GM23248 (cell line): ENCODE data around the gene CSTB. TPM values are rescaled to one million over a fixed set of nuclear protein-coding genes. Genes with fewer than 3 reads are reported as not detected.

ENCODE experiments used
- DNase-seq: peaks from one replicate; pipeline ENCODE4 v3.0.0-alpha.2; 2015
- H2AFZ ChIP-seq: fragments of 200-600 bp; sonication (generic); 2 replicates; pipeline ENCODE4 v1.6.1; 2016; ENCODE audit warnings: antibody characterized with exemption
- H3F3A ChIP-seq: fragments of 200-600 bp; sonication (generic); 2 replicates; pipeline ENCODE4 v1.6.1; 2016; ENCODE audit warnings: mild to moderate bottlenecking, antibody characterized with exemption, mixed run types; ENCODE audit not compliant: insufficient read depth
- H3K27ac ChIP-seq: fragments of 200-600 bp; sonication (generic); 2 replicates; pipeline ENCODE4 v1.5.1; 2016; ENCODE audit warnings: mild to moderate bottlenecking
- H3K27me3 ChIP-seq: fragments of 200-600 bp; sonication (generic); replicated peaks from 2 replicates; pipeline ENCODE4 v1.6.1; 2016; ENCODE audit warnings: mild to moderate bottlenecking; ENCODE audit not compliant: insufficient read depth
- H3K36me3 ChIP-seq: fragments of 200-600 bp; sonication (generic); 2 replicates; pipeline ENCODE4 v1.6.1; 2016; ENCODE audit warnings: low read depth, mild to moderate bottlenecking
- H3K4me1 ChIP-seq: fragments of 200-600 bp; sonication (generic); 2 replicates; pipeline ENCODE4 v1.6.1; 2016; ENCODE audit warnings: mild to moderate bottlenecking; ENCODE audit not compliant: insufficient read depth
- H3K4me2 ChIP-seq: fragments of 200-600 bp; sonication (generic); one replicate; pipeline ENCODE4 v1.6.1; 2016; ENCODE audit warnings: mild to moderate bottlenecking; ENCODE audit not compliant: unreplicated experiment
- H3K4me3 ChIP-seq: fragments of 200-600 bp; sonication (generic); 2 replicates; pipeline ENCODE4 v1.5.1; 2016; ENCODE audit warnings: mild to moderate bottlenecking
- H3K79me2 ChIP-seq: fragments of 200-600 bp; sonication (generic); 2 replicates; pipeline ENCODE4 v1.6.1; 2016; ENCODE audit warnings: mild to moderate bottlenecking; ENCODE audit not compliant: insufficient read depth
- H3K9ac ChIP-seq: fragments of 200-600 bp; sonication (generic); 2 replicates; pipeline ENCODE4 v1.6.1; 2016; ENCODE audit warnings: mild to moderate bottlenecking
- H3K9me2 ChIP-seq: fragments of 200-600 bp; sonication (generic); 2 replicates; pipeline ENCODE4 v1.6.1; 2016; ENCODE audit warnings: mixed run types, mild to moderate bottlenecking, moderate library complexity; ENCODE audit not compliant: insufficient read depth
- H3K9me3 ChIP-seq: fragments of 200-600 bp; sonication (generic); one replicate; pipeline ENCODE4 v1.6.1; 2017; ENCODE audit warnings: low read depth
- H4K20me1 ChIP-seq: fragments of 200-600 bp; sonication (generic); 2 replicates; pipeline ENCODE4 v1.6.0; 2016; ENCODE audit not compliant: insufficient read depth
- EZH2 ChIP-seq: fragments of 200-600 bp; sonication (generic); IDR thresholded peaks from 2 replicates; pipeline ENCODE4 v1.6.1; 2018; ENCODE audit warnings: antibody characterized with exemption, mild to moderate bottlenecking; ENCODE audit not compliant: insufficient read depth, poor library complexity, severe bottlenecking
- EZH2phosphoT487 ChIP-seq: fragments of 200-600 bp; sonication (generic); IDR thresholded peaks from 2 replicates; pipeline ENCODE4 v1.6.1; 2018; ENCODE audit warnings: antibody characterized with exemption, moderate library complexity, mild to moderate bottlenecking, low read depth; ENCODE audit not compliant: insufficient read depth
- WGBS, 2 experiments: methylation state at CpG; one replicate each; pipeline ENCODE4 v1.1.6; 2015 to 2017; ENCODE audit warnings: low lambda C conversion rate in 2 of 2, low coverage in 1 of 2; ENCODE audit errors: missing lambda C conversion rate in 2 of 2; 5-methylcytosine and 5-hydroxymethylcytosine counted together
- in situ Hi-C: fragments of 300-500 bp; cut with MboI; formaldehyde crosslinking; loops from 2 replicates; pipeline ENCODE4 v1.15.0; 2020
- polyA plus RNA-seq: library from polyadenylated mRNA; unstranded; fragments of >200 nt; fragmentation: Nextera tagmentation; extraction: Ambion mirVana; gene quantifications from 2 replicates; pipeline ENCODE4 v1.2.1, GENCODE V29; 2016
- total RNA-seq: library from RNA; depleted of rRNA; stranded (reverse); fragments of >200 nt; shearing (Covaris generic); gene quantifications from 2 replicates; pipeline ENCODE4 v1.2.3, GENCODE V29; 2014

CSTB gene
- total and polyA plus RNA-seq, 2 experiments from 2014 or later, result 6.7 to 95.0 TPM

- Histone ChIP-seq H3K27me3 (no peaks in the 10 kb centered on the region), H3K27ac (no peak overlapping the region), H2AFZ (no peak overlapping the region), H3K4me2 (no peak overlapping the region), H3K4me3 (no peak overlapping the region), H3K79me2 (peaks cover 15% of the 10 kb centered on the region; the same call in 1 of the 2 replicates), H3K36me3 (peaks cover 10% of the 10 kb centered on the region; the same call in 1 of the 2 replicates), H3K9me3 (no peaks in the 10 kb centered on the region), H3K4me1 (no peaks in the 10 kb centered on the region), H3K9ac (no peak overlapping the region), H3K9me2 (no peaks in the 10 kb centered on the region), H4K20me1 (no peaks in the 10 kb centered on the region), H3F3A (no peaks in the 10 kb centered on the region)
- in situ Hi-C loops, result no loop called here
- WGBS, 2 experiments, result 93 to 94% methylated on average over 19 of the region's 19 CpGs
- TF ChIP-seq EZH2phosphoT487 (no peak), EZH2 (no peak)
- no peak for DNase-seq
Observed at GRCh38 chr21:43799301-43799840, 23.3 kb upstream of the CSTB start.

DNA sequence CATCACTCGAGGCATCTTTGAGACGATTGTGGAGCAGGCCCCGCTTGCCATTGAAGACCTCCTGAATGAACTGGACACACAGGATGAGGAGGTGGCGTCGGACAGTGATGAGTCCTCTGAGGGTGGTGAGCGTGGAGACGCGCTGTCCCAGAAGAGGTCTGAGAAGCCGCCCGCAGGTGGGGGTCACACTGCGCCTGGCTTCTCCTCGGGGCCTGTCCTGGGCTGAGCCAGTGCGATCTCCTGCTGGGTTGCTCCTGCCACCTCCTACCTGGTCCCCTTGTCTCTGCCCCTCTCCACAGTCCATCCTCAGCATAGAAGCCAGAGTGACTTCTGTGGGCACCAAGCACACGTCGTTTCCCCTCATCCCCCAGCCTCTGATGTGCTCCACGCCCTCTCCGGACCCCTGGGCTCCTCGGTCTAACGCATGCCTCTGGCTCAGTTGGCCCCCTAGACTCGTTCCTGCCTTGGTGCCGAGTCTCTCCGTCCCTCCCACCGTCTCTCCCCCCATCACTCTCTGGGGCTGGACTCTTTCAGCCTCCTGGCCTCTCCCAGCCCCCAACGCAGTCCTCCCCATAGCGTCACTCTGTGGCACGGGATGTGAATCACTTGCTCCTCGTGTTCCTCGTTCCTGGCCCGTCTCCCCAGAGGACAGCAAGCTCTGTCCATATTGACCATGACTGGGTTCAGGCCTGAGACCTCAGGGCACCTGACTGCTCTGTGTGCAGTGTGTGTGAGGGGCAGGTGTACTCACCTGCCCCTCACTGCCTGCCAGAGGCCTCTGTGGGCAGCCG lies 22.0 kb upstream of the CSTB start:
- no peaks in the 10 kb centered on the region for H3K9me3 ChIP-seq
- no peak overlapping the region for H3K4me3 ChIP-seq
- no peaks in the 10 kb centered on the region for H3K9me2 ChIP-seq
- H3K27me3 ChIP-seq, result no peaks in the 10 kb centered on the region
- no peaks in the 10 kb centered on the region for H4K20me1 ChIP-seq
- H3F3A ChIP-seq, result no peaks in the 10 kb centered on the region
- H3K9ac ChIP-seq, result no peak overlapping the region
- TF ChIP-seq EZH2, result no peak
- TF ChIP-seq EZH2phosphoT487, result no peak
- no peak overlapping the region for H3K4me2 ChIP-seq
- DNase-seq, result no peak
- H2AFZ ChIP-seq, result no peak overlapping the region
- WGBS, 2 experiments, result 87 to 90% methylated on average over 30 of the region's 30 CpGs
- H3K4me1 ChIP-seq, result no peaks in the 10 kb centered on the region
- in situ Hi-C loops, result no loop called here
- peaks cover 10% of the 10 kb centered on the region; the same call in 1 of the 2 replicates for H3K36me3 ChIP-seq
- H3K79me2 ChIP-seq, result peaks cover 26% of the 10 kb centered on the region
- H3K27ac ChIP-seq, result no peak overlapping the region

GRCh38 chr21:43797415-43797814 lies 21.3 kb upstream of the CSTB start:
- H3F3A ChIP-seq, result no peaks in the 10 kb centered on the region
- H3K27me3 ChIP-seq, result no peaks in the 10 kb centered on the region
- no peak for DNase-seq
- no peak overlapping the region for H3K4me2 ChIP-seq
- no peaks in the 10 kb centered on the region for H3K9me3 ChIP-seq
- H4K20me1 ChIP-seq, result no peaks in the 10 kb centered on the region
- H2AFZ ChIP-seq, result no peak overlapping the region
- no peak overlapping the region for H3K4me3 ChIP-seq
- peaks cover 14% of the 10 kb centered on the region; the same call in 1 of the 2 replicates for H3K36me3 ChIP-seq
- no peak for TF ChIP-seq EZH2phosphoT487
- TF ChIP-seq EZH2, result no peak
- H3K9me2 ChIP-seq, result no peaks in the 10 kb centered on the region
- 96% methylated on average over 19 of the region's 19 CpGs for WGBS, 2 experiments
- H3K4me1 ChIP-seq, result no peaks in the 10 kb centered on the region
- H3K9ac ChIP-seq, result no peak overlapping the region
- no peak overlapping the region for H3K27ac ChIP-seq
- peaks cover 33% of the 10 kb centered on the region for H3K79me2 ChIP-seq
- in situ Hi-C loops, result no loop called here

- no peak for TF ChIP-seq EZH2phosphoT487
- Histone ChIP-seq H3K27me3 (no peaks in the 10 kb centered on the region), H3K79me2 (peaks cover 58% of the 10 kb centered on the region), H3K27ac (no peak overlapping the region), H3K9me3 (no peaks in the 10 kb centered on the region), H3K4me2 (no peak overlapping the region), H2AFZ (no peak overlapping the region), H4K20me1 (no peaks in the 10 kb centered on the region), H3K4me3 (no peak overlapping the region), H3K4me1 (peaks cover 5% of the 10 kb centered on the region; the same call in 1 of the 2 replicates), H3K9me2 (no peaks in the 10 kb centered on the region), H3K36me3 (peaks cover 14% of the 10 kb centered on the region; the same call in 1 of the 2 replicates), H3F3A (no peaks in the 10 kb centered on the region), H3K9ac (no peak overlapping the region)
- in situ Hi-C loops, result no loop called here
- no peak for DNase-seq
- 93 to 96% methylated on average over 14 of the region's 14 CpGs for WGBS, 2 experiments
Observed at GRCh38 chr21:43794857-43795256, 18.7 kb upstream of the CSTB start.
